Measurements from ENCODE around the gene HOXC9.

The HOXC9 gene

DNA sequence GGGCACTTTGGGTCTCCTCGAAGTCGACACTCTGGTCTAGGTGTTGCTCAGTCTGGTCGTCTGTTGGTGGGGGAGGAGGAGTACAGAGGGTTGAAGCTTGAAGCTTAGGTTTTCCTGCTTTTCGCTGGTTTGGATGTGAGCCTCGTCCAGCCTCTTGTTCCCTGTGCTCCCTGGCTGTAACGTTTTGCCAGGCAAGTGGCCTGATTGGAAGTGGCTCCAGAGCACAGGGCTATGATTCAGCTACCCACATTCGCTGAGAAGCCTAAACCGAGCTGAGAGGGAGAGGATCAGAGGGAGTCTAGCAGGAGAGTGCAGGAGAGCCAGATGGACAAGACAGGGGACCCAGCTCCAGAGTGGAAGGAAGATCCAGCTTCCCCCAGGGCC, 8.9 kb upstream of the HOXC9 start:
- DNase-seq (no peak), ATAC-seq (ENCODE audit: insufficient read depth, low read depth) (no peak)
- no peak overlapping the region for H3K4me3 ChIP-seq (ENCODE audit: low read depth in 1 of 2, low read length in 2 of 2)
- no peak overlapping the region for H3K4me2 ChIP-seq (ENCODE audit: insufficient read depth, low read length)
- peaks cover 89% of the 10 kb centered on the region for H3K27me3 ChIP-seq (ENCODE audit: insufficient read depth, low read length, poor library complexity)
- no peaks in the 10 kb centered on the region for H4K20me1 ChIP-seq (ENCODE audit: insufficient read depth, low read length)
- no peak overlapping the region for H3K27ac ChIP-seq (ENCODE audit: low read length)
- TF ChIP-seq CTCF (IDR thresholded peaks at IDR 0.05; ENCODE audit: borderline replicate concordance, extremely low read depth, low read length, poor library complexity, severe bottlenecking), result no peak
- no peak for TF ChIP-seq EZH2 (IDR thresholded peaks at IDR 0.05; ENCODE audit: borderline replicate concordance, low read depth, low read length, severe bottlenecking)
- peaks cover 25% of the 10 kb centered on the region for H3K4me1 ChIP-seq (ENCODE audit: insufficient read depth, low read length)
- H3K9ac ChIP-seq (ENCODE audit: low read depth, low read length), result no peak overlapping the region
- no peaks in the 10 kb centered on the region for H3K36me3 ChIP-seq (ENCODE audit: insufficient read depth, low read length)
- no peaks in the 10 kb centered on the region for H3K79me2 ChIP-seq (ENCODE audit: insufficient read depth, low read length)
- H2AFZ ChIP-seq (ENCODE audit: low read depth, low read length), result no peak overlapping the region
- H3K9me3 ChIP-seq (ENCODE audit: insufficient read depth, low read length, severe bottlenecking), result no peaks in the 10 kb centered on the region

GRCh38 chr12:53992377-53992889, 7.5 kb upstream of the HOXC9 start:
- Histone ChIP-seq H3K27me3 (ENCODE audit: insufficient read depth, low read length, poor library complexity) (peaks cover 80% of the 10 kb centered on the region), H3K4me2 (ENCODE audit: insufficient read depth, low read length) (no peak overlapping the region), H3K79me2 (ENCODE audit: insufficient read depth, low read length) (no peaks in the 10 kb centered on the region), H3K4me3 (ENCODE audit: low read depth in 1 of 2, low read length in 2 of 2) (no peak overlapping the region), H3K27ac (ENCODE audit: low read length) (no peak overlapping the region), H3K9ac (ENCODE audit: low read depth, low read length) (no peak overlapping the region), H3K9me3 (ENCODE audit: insufficient read depth, low read length, severe bottlenecking) (no peaks in the 10 kb centered on the region), H2AFZ (ENCODE audit: low read depth, low read length) (no peak overlapping the region), H3K4me1 (ENCODE audit: insufficient read depth, low read length) (peaks cover 31% of the 10 kb centered on the region), H4K20me1 (ENCODE audit: insufficient read depth, low read length) (no peaks in the 10 kb centered on the region), H3K36me3 (ENCODE audit: insufficient read depth, low read length) (no peaks in the 10 kb centered on the region)
- no peak for ATAC-seq (ENCODE audit: insufficient read depth, low read depth)
- no peak for DNase-seq
- TF ChIP-seq CTCF (IDR thresholded peaks at IDR 0.05; ENCODE audit: borderline replicate concordance, extremely low read depth, low read length, poor library complexity, severe bottlenecking) (no peak), EZH2 (IDR thresholded peaks at IDR 0.05; ENCODE audit: borderline replicate concordance, low read depth, low read length, severe bottlenecking) (no peak)

DNA sequence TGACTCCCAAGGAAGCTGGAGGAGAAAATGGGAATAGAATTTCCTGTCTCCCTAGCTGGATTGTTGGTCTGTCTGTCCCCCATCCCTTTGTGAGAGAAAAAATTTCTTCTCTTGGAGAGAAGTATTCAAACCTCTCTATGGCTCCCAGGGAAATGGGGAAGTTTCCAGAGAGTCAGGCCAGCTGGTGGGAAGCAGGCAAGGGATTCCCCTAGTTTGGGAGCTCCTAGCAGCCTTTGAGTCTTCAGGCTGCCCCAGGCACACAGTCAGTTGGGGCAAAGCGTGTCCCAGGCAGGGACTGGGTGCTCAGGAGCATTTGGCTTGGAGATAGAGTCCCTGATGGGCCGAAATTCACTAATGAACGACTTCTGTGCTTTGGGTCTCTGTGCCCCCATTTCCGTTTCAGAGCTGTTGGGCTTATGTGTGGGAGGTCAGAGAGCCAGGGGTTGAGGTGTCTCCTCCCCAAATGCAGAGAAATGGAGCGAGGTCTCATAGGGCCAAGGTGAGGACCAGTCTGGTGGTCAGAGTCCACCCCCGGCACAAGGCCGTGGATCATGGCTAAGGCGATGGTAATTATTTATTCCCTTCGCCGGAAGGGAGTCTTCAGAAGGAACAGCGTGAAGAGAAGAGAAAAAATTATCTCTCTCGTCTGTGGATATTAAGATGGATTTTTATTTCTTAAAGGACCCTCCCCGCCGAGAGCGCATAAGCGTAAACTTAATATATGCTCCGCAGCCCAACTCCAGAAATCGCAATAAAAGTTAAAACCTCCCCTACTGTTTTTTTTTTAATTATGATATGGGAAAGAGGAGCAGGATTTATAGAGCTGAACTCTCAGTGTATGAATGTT, 6.6 kb upstream of the HOXC9 start:
- TF ChIP-seq CTCF (IDR thresholded peaks at IDR 0.05; ENCODE audit: borderline replicate concordance, extremely low read depth, low read length, poor library complexity, severe bottlenecking) (no peak), EZH2 (IDR thresholded peaks at IDR 0.05; ENCODE audit: borderline replicate concordance, low read depth, low read length, severe bottlenecking) (no peak)
- H4K20me1 ChIP-seq (ENCODE audit: insufficient read depth, low read length), result no peaks in the 10 kb centered on the region
- H3K79me2 ChIP-seq (ENCODE audit: insufficient read depth, low read length), result no peaks in the 10 kb centered on the region
- DNase-seq (no peak), ATAC-seq (ENCODE audit: insufficient read depth, low read depth) (no peak)
- H3K9ac ChIP-seq (ENCODE audit: low read depth, low read length), result no peak overlapping the region
- peaks cover 31% of the 10 kb centered on the region for H3K4me1 ChIP-seq (ENCODE audit: insufficient read depth, low read length)
- no peak overlapping the region for H3K4me3 ChIP-seq (ENCODE audit: low read depth in 1 of 2, low read length in 2 of 2)
- no peak overlapping the region for H2AFZ ChIP-seq (ENCODE audit: low read depth, low read length)
- no peaks in the 10 kb centered on the region for H3K9me3 ChIP-seq (ENCODE audit: insufficient read depth, low read length, severe bottlenecking)
- H3K36me3 ChIP-seq (ENCODE audit: insufficient read depth, low read length), result no peaks in the 10 kb centered on the region
- peaks cover 75% of the 10 kb centered on the region for H3K27me3 ChIP-seq (ENCODE audit: insufficient read depth, low read length, poor library complexity)
- no peak overlapping the region for H3K27ac ChIP-seq (ENCODE audit: low read length)
- H3K4me2 ChIP-seq (ENCODE audit: insufficient read depth, low read length), result no peak overlapping the region
